Measurements from ENCODE around the gene LENG8.

LENG8 gene

DNA sequence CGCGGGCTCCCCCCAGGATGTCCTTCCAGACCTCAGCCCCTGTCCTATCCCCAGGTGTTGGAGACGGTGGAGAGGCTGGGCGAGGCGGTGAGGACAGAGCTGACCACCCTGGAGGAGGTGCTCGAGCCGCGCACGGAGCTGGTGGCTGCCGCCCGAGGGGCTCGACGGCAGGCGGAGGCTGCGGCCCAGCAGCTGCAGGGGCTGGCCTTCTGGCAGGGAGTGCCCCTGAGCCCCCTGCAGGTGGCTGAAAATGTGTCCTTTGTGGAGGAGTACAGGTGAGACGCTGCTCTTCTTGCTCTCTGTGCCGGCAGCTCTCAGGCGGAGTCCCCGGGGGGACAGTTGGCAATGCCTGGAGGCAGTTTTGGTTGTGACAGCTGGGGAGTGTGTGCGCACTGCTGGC lies 26.9 kb upstream of the LENG8 start:
- no peak for DNase-seq (ENCODE audit: low read depth, low spot score)

GRCh38 chr19:54424201-54424600 lies 24.8 kb upstream of the LENG8 start:
- DNase-seq (ENCODE audit: low read depth, low spot score), result no peak

- DNase-seq (ENCODE audit: low read depth, low spot score), result no peak
Measured at GRCh38 chr19:54424660-54425381, 24.2 kb upstream of the LENG8 start.

- DNase-seq (ENCODE audit: low read depth, low spot score), result no peak
Measured at GRCh38 chr19:54425382-54425723, 23.6 kb upstream of the LENG8 start.

DNA sequence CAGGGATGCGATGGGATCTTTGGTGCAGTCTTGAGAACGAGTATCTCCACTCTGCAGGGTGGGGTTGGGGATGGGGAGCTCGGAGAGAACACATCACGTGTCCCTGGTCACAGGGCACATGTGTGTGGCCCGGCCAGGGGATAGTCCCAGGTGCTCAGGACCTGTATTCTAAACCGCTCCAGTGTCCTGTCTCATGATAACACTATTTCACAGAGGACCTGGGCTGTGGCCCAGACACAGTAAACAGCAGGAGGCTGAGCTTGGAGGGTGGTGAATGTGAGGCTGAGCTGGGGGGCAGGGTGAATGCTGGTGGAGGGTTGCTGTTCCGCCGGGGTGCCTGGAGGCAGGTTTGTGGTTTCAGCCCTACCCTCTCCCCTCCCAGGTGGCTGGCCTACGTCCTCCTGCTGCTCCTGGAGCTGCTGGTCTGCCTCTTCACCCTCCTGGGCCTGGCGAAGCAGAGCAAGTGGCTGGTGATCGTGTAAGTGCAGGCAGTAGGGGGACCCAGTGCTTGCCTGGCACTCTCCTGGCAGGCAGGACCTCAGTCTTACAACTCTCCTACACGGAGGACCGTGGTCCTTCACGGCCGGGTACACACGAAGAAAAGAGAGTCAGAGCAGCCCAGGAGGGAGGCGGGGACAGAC lies 22.6 kb upstream of the LENG8 start:
- DNase-seq (ENCODE audit: low read depth, low spot score), result no peak

DNA sequence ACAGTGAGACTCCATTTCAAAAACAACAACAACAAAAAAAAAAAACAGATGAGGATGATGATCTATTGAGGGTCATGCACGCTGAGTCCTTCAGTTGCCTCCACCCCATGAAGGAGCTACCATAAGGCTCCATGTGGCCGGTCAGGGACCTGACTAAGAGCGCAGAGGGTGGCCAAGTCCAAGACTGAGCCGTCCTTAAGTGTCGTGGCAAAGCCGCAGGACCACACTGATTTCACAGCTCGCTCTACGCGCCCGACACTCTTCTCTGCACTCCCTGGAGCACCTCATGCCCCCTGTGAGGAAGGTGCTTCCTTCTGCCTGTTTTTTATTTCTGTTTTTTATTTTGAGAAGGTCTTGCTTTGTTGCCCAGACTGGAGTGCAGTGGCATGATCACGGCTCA lies 21.4 kb upstream of the LENG8 start:
- no peak for DNase-seq (ENCODE audit: low read depth, low spot score)

GRCh38 chr19:54428323-54429175 lies 20.4 kb upstream of the LENG8 start:
- DNase-seq (ENCODE audit: low read depth, low spot score), result no peak

GRCh38 chr19:54429176-54429495 lies 19.9 kb upstream of the LENG8 start:
- DNase-seq (ENCODE audit: low read depth, low spot score), result no peak

- no peak for DNase-seq (ENCODE audit: low read depth, low spot score)
Measured at GRCh38 chr19:54429545-54430227, 19.3 kb upstream of the LENG8 start.

- no peak for DNase-seq (ENCODE audit: low read depth, low spot score)
Measured at GRCh38 chr19:54430306-54431254, 18.4 kb upstream of the LENG8 start.

GRCh38 chr19:54431255-54431838 lies 17.7 kb upstream of the LENG8 start:
- DNase-seq (ENCODE audit: low read depth, low spot score), result no peak

- no peak for DNase-seq (ENCODE audit: low read depth, low spot score)
Measured at GRCh38 chr19:54432144-54432738, 16.8 kb upstream of the LENG8 start.

GRCh38 chr19:54433697-54434096 lies 15.3 kb upstream of the LENG8 start:
- no peak for DNase-seq (ENCODE audit: low read depth, low spot score)

- DNase-seq (ENCODE audit: low read depth, low spot score), result no peak
Measured at GRCh38 chr19:54434112-54434872, 14.7 kb upstream of the LENG8 start.

DNA sequence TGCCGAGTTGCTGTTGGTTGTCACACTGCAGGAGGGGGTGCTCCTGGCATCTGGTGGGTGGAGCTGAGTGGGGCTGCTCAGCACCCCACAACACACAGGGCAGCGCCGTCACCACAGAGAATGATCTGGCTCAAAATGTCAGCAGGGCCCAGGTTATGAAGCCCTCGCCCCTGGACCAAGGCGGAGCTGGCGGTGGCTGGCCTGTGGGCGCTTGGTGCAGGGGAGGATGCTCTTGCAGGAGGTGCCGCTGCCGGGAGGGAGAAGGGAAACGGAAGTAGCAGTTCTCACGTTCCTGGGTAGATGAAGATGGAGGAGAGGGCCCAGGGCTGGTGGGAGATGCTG lies 14.2 kb upstream of the LENG8 start:
- no peak for DNase-seq (ENCODE audit: low read depth, low spot score)

GRCh38 chr19:54435551-54436016 lies 13.4 kb upstream of the LENG8 start:
- no peak for DNase-seq (ENCODE audit: low read depth, low spot score)

- DNase-seq (ENCODE audit: low read depth, low spot score), result no peak
Measured at GRCh38 chr19:54436031-54436523, 12.9 kb upstream of the LENG8 start.

DNA sequence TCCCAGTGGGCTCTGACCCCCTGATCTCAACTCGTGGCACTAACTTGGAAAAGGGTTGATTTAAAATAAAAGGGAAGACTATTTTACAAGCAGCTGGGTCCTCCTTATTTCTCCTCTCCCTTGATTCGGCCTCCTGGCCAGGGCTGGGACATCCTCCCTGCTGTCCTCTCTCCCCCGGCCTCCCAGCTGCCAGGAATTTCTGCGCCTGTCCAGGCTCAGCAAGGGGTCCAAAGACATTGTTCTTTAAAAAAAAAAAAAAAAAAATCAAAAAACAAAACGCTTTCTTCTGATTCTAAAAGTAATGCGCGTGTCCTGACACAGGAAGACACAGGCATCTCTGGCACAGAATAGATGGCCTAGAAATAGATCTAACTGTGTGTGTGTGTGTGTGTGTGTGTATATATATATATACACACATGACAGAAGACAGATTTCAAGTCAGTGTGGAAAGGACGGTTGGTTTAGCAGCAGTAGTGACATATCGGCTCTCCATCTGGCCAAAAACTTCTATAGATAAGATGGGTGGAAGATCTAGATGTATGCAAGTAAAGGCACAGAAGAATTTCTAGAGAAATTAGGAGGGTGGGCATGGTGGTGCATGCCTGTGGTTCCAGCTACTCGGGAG lies 12.3 kb upstream of the LENG8 start:
- DNase-seq (ENCODE audit: low read depth, low spot score), result no peak
